Embryonic facial prominence (tissue), 1 donor: Measurements from ENCODE around the gene DFFB.

Source experiments
- DNase-seq: peaks from one replicate; pipeline ENCODE4 v3.0.0-alpha.2; 2016; ENCODE audit errors: extremely low spot score

DFFB gene

DNA sequence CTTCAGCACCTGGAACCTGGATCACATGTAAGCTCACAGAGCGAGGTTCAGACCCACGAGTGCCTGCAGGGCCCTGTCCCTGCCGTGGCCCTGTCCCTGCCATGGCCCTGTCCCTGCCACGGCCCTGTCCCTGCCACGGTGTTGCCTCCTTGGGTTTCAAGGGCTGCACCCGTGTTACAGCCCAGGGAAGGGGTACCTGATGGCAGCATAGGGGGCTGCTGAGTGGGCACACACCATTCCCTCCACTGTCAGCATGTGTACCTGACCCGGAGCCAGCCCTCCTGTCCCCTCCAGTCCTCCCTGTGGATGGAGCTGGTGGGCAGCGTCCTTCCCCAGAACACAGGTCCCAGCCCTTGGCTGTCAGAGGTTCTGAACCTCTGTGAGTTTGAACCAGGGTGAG is 15.3 kb downstream of the DFFB start:
- DNase-seq = no peak

DNA sequence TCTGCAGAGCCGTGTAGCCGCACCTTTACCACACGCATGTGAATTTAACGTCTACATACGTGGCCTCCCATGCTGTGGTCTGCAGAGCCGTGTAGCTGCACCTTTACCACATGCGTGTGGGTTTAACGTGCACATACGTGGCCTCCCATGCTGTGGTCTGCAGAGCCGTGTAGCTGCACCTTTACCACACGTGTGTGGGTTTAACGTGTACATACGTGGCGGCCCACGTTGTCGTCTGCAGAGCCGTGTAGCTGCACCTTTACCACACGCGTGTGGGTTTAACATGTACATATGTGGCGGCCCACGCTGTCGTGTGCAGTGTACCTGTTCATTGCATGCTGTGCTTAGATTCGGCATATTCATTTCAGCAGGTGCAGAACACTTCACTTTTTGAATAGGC is 17.5 kb downstream of the DFFB start:
- no peak for DNase-seq

DNA sequence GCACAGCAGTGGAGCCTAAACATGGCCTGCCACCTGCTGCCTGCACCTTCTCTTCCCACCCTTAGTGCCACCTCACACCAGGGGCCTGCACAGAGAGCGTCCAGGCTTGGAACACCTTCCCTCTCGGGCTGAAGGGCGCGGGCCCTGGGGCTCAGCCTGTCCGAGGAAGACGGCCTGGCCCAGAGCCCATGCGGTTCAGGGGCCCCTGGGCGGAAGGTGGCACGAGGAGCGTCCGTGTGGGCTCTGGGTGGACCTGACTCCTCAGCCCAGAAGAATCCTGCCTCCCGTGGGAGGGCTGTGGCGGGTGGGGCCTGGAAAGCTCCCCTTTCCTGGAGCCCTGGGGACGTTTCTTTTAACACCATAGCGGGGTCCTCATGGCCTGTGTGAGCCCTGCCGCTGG is 19.4 kb downstream of the DFFB start:
- no peak for DNase-seq

DNA sequence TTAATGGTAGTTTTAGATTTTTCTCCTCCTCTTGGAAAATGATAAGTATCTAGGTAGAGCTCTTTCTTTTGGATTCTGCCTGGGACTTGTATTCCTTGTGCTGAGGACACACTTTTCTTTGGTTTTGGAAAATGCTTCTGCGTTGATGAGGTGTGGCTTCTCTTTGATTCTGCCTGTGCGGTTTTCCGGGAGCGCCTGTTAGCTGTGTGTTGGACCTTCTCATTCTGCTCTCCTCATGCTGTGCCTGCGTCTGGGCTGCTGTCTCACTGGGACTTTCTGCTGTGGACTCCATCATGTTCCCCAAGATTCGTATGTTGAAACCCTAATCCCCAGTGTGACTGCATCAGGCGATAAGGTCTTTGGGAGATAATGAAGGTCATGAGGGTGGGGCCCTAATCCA is 21.8 kb downstream of the DFFB start:
- DNase-seq = no peak

DNA sequence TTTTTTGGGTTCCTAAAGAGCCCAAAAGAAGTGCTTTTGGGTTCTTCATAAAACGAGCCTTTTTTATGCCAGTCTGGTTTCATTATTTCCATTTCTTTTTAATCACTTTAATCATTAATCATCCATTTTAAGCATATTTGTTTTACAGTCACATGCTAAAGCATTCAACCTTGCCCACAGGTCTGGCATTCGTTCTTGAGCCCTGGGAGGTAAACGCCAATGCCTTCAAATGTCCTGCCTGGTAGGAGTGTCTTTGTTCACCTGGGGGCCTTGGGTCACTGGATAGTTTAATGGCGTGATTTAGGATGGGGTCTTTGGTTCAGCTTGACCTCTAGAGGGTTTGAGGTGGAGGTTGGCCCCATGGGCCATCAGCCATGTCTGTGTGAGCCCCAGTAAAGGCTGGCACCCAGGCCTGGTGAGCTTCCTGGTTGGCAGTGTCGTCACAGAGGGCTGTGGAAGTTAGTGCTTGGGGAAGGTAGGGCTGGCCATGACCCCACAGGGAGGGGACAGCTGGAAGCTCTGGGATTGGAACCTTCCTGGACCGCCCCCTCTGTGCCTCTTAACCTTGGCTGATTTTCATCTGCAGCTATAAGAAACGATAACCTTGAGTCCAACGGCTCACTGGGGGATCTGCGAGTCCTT is 22.6 kb downstream of the DFFB start:
- no peak for DNase-seq

DNA sequence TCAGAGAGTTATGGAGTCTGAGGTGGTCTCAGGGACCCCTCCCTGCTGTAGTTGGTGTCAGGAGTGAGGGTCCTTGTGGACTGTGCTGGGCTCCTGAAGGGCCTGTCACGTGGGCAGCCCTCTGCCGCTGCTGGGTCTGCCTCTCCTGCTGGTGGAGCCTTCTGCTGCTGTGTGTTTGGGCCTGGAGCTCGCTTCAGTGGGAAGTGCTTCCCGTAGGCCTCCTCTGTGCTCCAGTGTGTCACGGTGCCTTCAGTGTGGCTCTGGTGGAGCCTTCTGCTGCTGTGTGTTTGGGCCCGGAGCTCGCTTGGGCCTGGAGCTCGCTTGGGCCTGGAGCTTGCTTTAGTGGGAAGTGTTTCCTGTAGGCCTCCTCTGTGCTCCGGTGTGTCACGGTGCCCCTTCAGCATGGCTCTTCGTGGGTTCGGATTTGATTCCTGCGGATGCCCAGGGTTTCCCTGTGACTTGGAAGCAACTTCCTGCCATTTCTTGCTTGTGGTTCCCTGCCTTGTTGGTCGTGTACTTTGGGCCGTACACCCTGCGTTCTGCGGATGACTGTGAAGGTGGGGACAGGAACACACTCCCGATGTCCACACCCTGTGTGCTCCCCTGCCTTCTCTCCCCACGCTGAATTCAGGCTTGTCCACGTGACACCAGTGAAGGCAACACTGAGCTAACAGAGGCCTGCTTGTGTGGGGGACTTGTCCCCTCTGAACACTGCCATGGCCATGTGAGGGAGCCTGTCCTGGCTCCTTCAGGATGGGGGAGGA is 23.3 kb downstream of the DFFB start:
- no peak for DNase-seq

DNA sequence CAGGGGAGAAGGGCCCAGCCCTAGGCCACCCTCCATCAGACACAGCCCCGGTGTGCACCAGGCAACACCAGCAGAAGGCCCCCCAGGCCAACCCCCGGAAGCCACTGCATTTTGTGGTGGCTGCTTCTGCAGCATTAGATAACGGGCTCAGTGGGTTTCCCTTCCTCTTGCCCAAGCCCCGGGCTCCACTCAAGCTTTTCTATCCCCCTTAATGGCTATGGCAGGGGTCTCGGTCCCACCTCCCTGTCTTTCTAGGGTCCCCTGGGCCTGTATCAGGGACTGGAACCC is 23.9 kb downstream of the DFFB start:
- DNase-seq = no peak

DNA sequence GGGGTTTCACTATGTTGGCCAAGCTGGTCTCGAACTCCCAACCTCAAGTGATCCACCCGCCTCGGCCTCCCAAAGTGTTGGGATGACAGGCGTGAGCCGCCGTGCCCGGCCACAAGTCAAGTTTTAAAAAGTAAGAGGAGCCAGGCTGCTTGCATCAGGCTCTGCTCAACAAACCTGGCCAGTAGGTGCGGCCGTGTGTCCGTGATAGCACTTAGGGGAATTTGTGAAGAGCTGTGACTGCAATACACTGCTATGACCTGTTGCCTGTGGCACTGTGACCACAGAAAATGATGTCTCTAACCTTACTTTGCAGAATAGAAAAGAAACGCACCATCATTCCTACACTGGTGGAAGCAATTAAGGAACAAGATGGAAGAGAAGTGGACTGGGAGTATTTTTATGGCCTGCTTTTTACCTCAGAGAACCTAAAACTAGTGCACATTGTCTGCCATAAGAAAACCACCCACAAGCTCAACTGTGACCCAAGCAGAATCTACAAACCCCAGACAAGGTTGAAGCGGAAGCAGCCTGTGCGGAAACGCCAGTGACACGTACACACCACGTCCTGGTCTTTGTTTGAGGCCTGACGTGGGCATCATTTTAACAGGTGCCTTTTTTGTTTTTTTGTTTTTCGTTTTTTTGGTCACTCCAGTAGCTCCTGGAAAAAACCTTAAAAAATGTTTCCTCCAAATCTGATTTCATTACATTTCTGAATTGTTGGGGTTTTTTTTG is 26.1 kb downstream of the DFFB start:
- DNase-seq = no peak

DNA sequence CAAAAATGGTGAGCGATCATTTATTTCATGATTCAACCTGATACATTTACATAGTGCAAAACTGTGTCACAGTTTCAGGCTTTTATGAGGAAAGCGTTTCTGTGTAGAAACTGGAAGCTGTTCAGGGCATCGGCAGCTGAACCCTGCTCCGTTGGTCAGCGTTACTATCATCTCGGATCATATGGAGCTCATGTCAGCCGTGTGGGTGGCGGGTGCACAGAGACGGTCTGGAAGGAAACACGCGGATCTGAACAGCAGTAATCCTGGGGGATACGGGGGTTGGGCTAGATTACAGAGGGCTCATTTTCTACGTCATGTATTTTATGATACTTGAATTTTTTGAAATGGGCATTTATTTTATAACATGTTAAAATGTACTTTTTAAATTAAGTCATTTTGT is 27.7 kb downstream of the DFFB start:
- DNase-seq = no peak

DNA sequence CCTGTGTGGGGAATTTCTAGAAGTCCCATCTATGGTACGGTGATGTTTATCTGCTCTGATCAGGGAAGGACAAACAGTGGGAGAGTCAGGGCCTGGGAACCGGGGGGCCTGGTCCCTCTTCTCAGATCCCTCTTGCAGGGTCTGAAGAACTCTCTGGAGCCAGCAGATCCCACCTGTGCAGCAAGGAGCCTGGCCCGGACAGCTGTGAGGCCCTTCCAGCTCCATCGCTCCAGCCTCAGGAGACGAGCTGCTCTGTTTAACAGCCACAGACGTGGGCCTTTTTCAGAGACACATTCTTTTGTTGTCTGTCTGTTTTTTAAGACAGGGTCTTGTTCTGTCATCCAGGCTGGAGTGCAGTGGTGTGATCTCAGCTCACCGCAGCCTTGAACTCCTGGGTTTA is 28.3 kb downstream of the DFFB start:
- DNase-seq = no peak

DNA sequence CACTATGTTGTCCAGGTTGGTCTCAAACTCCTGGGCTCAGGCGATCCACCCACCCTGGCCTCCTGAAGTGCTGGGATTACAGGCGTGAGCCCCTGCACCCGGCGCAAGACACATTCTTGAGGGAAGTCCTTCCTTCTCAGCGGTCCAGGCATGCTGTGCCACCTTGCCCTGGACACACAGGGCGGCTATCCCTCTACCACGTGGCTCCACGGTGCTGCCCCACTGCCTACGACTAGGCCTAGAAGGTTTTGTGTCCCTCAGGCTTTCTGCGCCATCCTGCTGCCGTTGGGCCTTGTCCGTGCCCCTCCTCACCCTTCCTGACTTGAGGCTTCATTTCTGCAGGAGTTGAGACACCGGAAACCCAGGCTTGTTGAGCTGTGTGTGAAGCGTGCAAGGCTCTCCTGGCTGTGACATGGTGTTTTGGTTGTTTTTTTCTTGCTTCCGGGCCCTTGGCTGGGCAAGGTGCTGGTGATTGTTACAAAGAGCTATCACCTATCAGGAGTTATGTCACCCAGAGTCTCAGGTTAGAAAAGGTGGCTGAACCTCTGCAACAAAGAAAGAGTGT is 28.9 kb downstream of the DFFB start:
- no peak for DNase-seq

DNA sequence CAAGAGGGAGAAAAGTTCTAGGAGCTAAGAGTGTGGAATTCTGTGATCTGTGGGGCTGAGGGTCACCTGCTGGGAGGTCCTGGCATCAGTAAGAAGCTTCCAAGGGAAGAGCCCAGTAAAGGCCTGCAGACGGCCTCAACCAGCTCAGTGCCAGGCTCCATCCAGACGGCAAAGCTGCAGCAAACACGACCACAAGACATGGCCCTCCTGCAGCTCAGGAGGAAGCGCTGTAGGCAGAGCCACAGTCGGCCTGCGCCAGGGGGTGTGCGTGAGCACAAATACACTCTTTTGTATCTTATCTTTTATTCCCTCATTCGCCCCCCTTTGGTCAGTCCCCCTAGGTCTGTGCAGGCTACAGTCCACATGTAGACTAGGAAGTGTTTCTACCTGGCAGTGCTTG is 29.4 kb downstream of the DFFB start:
- DNase-seq = no peak

DNA sequence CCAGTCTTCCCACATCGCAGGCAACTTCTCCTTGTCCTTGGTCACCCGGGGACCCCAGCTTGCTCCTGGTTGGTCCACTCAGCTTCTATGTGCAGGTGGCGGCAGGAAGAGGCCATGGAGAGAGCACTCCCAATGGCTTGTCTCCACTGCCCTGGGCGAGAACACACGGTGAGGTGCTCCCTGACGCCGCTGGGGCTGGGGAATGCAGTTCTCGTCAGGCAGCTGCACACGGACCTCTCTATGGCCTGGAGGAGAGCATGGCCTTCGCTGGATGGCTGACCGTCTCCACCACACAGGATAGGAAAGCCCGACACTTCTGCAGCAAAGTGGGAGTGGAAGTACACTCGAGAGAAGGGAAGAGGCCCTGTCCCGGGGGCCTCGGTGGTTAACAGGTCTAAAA is 31.0 kb downstream of the DFFB start:
- DNase-seq = no peak

DNA sequence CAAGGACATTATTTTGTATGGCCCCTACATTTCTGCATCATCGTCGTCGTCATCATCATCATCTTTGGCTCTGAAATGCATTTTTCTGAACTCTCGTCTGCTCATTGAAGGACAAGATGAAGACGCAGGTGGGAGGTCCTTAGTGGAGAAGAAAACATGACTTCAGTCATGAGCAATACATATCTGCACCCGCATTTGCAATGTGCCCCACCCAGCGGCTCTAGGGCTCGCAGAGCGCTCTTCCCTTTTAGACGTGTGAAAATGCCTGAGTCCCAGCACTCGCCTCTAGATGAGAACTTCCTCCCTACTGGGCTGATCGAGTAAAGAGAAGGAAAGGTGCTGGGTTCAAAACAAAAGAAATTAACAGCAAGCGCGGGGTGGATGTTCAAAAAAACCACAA is 32.7 kb downstream of the DFFB start:
- DNase-seq = no peak

DNA sequence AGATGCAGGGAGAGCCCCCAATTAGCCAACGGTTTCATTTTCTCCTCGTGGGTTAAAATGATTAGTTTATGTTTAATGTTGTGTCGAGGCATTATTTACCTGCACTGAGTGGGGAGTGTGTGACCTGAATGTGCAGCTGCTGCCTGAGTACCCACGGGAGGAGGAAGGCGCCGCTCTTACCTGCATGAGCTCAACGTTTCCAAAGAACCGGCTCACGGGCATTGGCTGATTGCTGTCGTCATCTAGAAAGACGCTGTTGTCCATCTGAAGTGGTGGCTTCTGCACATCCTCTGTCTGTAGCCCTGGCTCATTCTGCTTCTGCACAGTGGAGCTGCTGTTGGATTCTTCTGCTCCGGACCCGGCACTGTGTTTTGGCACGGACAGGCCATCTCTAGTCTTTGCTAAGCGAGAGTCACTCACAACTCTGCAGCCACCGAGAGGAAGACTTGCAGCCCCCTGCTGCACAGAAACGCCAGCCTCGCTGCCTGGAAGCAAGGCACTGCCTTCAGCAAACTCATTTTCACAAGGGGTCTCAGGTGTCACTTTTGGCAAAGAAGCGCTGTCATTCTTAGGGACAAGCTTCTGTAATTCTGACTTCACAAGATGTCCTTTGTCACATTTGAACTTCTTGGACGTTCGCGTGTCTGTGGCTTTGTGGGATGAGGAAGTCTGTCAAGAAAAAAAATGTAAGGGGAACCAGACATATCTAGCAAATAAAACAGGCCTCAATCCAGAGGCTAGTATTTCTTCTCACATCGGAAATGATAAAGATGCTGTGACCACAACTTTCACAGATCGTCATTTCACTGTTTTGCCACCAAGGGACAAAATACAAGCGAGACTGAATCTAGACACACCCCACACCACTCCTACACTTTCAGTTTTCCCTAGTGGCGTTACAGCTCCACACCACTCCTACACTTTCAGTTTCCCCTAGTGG is 33.4 kb downstream of the DFFB start:
- no peak for DNase-seq

DNA sequence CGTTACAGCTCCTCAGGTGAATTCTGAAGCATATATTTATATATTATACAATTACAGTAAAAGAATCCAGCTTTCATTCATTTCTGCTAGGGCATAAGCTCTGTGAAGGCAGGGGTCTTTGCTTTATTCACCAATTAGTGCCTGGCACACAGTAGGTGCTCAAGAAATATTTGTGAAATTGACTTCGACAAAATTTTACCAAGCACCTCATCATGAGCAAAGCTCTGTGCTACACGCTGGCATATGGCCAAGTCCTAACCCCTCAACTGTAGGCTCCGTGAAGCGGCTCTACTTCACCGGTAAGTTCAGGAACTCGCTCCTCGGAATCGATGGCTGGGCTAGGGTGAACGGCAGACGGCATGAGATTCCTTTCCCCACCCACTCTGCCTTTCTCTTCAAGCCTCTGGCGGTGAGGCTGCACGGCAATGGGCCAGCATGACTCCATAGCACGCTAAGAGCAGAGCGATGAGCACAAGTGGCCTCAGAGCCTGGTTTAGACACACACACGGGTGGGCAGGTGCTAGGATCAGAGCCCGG is 34.1 kb downstream of the DFFB start:
- DNase-seq = no peak

DNA sequence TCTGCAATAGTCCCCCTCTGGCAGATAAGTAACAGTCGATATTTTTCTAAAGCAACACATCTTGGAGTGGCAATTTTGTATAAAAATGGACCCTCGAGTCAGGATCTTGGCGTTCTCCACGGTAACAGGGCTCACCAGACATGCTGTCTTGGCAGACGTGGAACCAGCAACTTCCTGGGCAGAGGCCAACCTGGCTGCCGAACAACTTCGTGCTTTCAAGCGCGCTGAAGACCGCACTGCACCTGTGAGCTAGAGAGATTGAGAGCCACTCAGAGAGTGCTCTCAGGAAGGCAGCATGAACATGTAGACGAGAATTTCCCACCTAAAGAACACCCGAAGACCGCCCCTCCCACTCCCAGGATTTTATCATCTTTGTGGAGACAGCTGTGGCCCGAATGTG is 35.5 kb downstream of the DFFB start:
- no peak for DNase-seq

DNA sequence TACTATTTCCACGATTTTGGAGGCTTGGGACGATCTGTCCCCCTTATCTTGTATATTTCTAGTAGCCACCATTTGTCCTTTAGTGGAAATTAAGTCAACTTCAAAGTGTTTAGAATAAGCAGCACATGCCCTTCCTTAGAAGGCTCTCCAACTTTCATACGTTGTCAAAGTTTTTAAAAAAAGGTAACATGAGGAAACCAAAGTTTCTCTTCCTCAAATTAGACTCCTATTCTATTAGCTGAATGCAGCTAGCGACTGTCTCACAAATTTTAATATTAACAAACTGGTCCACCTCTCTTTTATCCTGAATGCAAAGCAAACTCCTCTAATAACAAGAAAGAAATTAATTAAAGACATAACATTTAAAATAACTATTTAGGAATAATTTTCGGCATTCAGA is 35.9 kb downstream of the DFFB start:
- DNase-seq = no peak

DNA sequence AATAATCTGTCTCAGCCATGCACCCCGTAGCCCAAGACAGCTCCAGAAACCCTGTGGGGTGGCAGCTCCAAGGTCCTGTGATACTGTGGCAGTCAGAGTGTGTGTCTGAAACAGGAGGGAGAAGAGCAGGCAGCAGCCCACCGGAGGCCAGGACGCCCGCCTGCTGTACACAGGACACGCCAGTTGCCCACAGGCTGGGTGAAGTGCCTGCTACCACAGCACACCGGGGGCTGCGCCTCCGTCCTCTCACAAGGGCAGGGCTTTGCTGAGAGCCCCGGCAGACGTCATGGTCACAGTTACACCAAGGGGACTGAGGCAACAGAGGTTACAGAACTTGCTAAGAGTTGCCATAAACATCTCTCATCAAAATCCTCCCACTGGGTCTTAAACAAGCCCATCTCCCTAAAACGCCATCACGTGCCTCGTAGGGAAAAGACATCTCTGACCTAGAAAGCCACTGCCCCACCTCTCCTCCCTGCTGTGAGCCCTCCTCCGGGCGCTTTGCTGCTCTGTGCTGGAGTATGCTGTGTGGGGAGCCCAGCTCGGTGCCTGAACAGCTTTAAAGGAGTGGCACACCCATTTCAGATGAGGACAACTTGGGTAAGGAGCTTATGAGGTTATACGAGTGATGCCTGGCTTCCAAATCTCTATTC is 37.5 kb downstream of the DFFB start:
- no peak for DNase-seq

DNA sequence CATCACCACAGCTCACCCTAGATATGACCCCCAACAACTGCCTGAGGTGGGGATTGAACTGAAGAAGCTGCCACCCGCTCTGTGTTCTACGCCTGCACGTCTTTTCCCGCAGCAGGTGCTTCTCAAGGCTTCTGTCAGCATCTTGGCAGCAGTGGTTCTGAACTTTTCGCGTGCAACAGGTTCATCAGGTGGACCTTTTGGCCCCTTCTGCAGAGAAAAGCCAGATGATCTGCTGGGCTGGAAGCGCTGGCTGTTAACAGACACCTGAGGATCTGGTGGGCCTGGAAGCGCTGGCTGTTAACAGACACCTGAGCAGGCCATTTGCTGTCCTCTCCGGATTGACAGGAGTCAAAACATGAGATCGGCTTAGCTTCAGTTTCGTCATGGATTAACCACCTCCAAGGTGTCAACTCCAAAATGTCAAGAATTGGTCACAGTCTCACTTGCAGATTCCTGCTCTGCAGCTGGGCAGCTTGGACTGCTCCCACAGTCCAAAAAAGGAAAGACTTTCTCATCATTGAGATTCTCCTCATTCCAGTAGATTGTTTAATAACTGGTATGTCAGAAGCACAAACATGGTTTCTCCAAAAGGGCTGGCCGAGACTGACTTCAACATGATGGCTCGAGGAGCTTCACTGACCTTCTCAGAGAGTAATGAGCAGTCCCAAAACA is 38.1 kb downstream of the DFFB start:
- no peak for DNase-seq

DNA sequence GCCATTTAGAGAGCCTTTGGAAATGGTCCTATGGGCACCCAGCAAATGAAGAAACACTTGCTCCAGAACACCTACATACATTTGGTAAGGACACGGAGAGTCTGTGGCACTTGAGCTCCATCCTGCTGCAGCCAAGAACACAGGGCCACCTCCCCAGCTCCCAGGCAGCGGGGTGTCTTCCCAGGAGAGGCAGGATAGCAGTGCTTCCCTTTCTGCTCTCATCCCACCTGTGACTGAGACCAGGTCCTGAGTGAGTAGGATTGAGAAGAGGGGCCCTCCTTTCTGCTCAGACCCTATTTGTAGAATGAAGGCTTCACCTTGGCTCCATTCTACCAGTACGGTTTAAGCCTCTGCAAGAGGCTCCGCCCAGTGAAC is 38.7 kb downstream of the DFFB start:
- DNase-seq = no peak
